SJSA1 (cell line): ENCODE data around the gene CCDC85C. TPM values are rescaled to one million over a fixed set of nuclear protein-coding genes. Genes with fewer than 3 reads are reported as not detected.

Experiments used
- total RNA-seq: library from RNA; depleted of rRNA; stranded (reverse); fragments of >200 nt; shearing (Covaris generic); gene quantifications from 2 replicates; pipeline ENCODE4 v1.2.3, GENCODE V29; 2014; rRNA removed

Gene CCDC85C
- total RNA-seq, 1 experiment from 2014 or later, result 25.8 TPM

Other genes starting within 250 kb of the CCDC85C start
- gene SETD3, start 123.3 kb downstream of the CCDC85C start, total RNA-seq, result 71.0 and 84.2 TPM in 2 replicates
- gene CCNK, start 122.8 kb downstream of the CCDC85C start, total RNA-seq, result 9.0 and 12.1 TPM in 2 replicates
- gene HHIPL1, start 40.9 kb upstream of the CCDC85C start, total RNA-seq, result 0.42 TPM in 1 of 2 replicates, not detected in the other
- gene CYP46A1, start 80.1 kb upstream of the CCDC85C start, total RNA-seq, result 0.21 and 0.22 TPM in 2 replicates
- gene EML1, start 189.2 kb upstream of the CCDC85C start, total RNA-seq, result 86.7 and 94.7 TPM in 2 replicates